Measurements from ENCODE around the gene OTULIN. TPM values are rescaled to one million over a fixed set of nuclear protein-coding genes. Genes with fewer than 3 reads are reported as not detected.
A peak's percentile ranks its signal among the peaks of the same experiment; 100 is the strongest.

OTULIN gene
- total and polyA plus RNA-seq, 2 of the 8 experiments (the other 6 are each of a cell fraction or from before 2014, with no cell fraction given) = 5.2 to 34.8 TPM

DNA sequence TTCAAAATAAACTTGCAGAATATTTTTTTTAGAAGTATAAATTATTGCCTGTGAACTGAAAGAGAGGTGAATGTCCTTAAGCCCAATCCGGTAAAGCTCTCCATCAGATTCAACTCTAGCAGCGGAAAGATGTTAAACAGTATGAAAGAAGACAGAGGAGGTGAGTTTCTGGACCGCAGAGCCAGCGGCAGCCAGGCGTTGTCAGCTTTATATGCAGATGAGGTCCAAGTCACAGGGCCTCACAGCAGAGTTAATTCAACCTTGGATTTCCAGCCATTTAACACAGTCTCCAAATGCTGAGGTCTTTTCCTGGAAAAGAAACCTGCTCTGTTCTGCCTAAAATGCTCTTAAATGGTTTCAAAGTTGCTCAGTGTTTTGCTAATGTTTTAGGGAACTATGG, 75.5 kb downstream of the OTULIN start:
- H4K20me1 ChIP-seq (replicated peaks in 1 of 2; ENCODE audit: control insufficient read depth in 1 of 2, insufficient read depth in 2 of 2, low read length in 2 of 2) = no peaks in the 10 kb centered on the region
- no peak overlapping the region for H4K5ac ChIP-seq (ENCODE audit: insufficient read length, low read depth, low read length)
- H3K18ac ChIP-seq (ENCODE audit: extremely low read depth, low read length) = peak overlapping the region; percentile 22; the same call in 1 of the 2 replicates
- no peak overlapping the region for H3K9ac ChIP-seq (replicated peaks in 1 of 4; ENCODE audit: extremely low read depth in 1 of 4, low read depth in 3 of 4, low read length in 3 of 4)
- ChIA-PET POLR2A (ENCODE audit: partially characterized antibody) (interaction anchor here (0.6 kb wide), 1 partner anchor 454 kb away, joined by 4 read pairs; no protein-coding TSS in a partner anchor), CTCF (ENCODE audit: partially characterized antibody) (interaction anchor here (1.2 to 2.1 kb wide), 2 partner anchors 12 to 13 kb away, joined by 3 to 7 read pairs; no protein-coding TSS in a partner anchor)
- H2BK5ac ChIP-seq (ENCODE audit: low read depth, low read length) = no peak overlapping the region
- no peak overlapping the region for H2AFZ ChIP-seq (ENCODE audit: low read length)
- H3K23me2 ChIP-seq (ENCODE audit: low read depth, low read length) = no peaks in the 10 kb centered on the region
- no peak overlapping the region for H2BK120ac ChIP-seq (replicated peaks; ENCODE audit: low read depth, low read length)
- no peak overlapping the region for H3K23ac ChIP-seq (ENCODE audit: insufficient read length)
- H2AK5ac ChIP-seq (ENCODE audit: low read depth, low read length) = no peak overlapping the region
- no peak overlapping the region for H2BK15ac ChIP-seq (ENCODE audit: low read length)
- 83% methylated on average over 5 of the region's 5 CpGs; no CpG with 5 or more reads in 1 of the 2 experiments for WGBS, 2 experiments (ENCODE audit: extremely low coverage in 1 of 2, insufficient coverage in 1 of 2, insufficient read length in 1 of 2, insufficient replicate concordance in 2 of 2, low coverage in 1 of 2, low lambda C conversion rate in 2 of 2, missing lambda C conversion rate in 1 of 2)
- H4K91ac ChIP-seq (replicated peaks; ENCODE audit: insufficient read length, low read length) = no peak overlapping the region
- peaks cover 0 to 19% (median 9%) of the 10 kb centered on the region in 4 experiments; a peak in 6 of 7 replicates for H3K4me1 ChIP-seq (replicated peaks in 1 of 4; ENCODE audit: control insufficient read depth in 3 of 4, insufficient read depth in 4 of 4, low read length in 3 of 4)
- no peaks in the 10 kb centered on the region for H3K36me3 ChIP-seq (ENCODE audit: control insufficient read depth in 2 of 4, insufficient read depth in 4 of 4, low read length in 3 of 4)
- H3K4me3 ChIP-seq (ENCODE audit: extremely low read depth in 1 of 4, insufficient read depth in 2 of 4, low read depth in 3 of 4, low read length in 4 of 4) = no peak overlapping the region
- H4K8ac ChIP-seq (ENCODE audit: extremely low read depth, insufficient read depth, low read length) = no peak overlapping the region
- H3K79me1 ChIP-seq (ENCODE audit: low read depth, low read length) = no peaks in the 10 kb centered on the region
- H3K14ac ChIP-seq (ENCODE audit: insufficient read length) = no peak overlapping the region
- H3K27ac ChIP-seq (ENCODE audit: low read depth, low read length) = no peak overlapping the region
- FAIRE-seq = no peak
- no peak for TF ChIP-seq ZNF274 (IDR thresholded peaks at IDR 0.05; ENCODE audit: borderline replicate concordance, extremely low read depth, low read length)
- no peak for TF ChIP-seq CBX5 (IDR thresholded peaks at IDR 0.05; ENCODE audit: low read depth, low read length)
- no peak for TF ChIP-seq RNF2 (IDR thresholded peaks at IDR 0.05; ENCODE audit: borderline replicate concordance, low read depth, low read length, missing control alignments, poor library complexity, severe bottlenecking)
- no peak for TF ChIP-seq SUZ12 (IDR thresholded peaks at IDR 0.05; ENCODE audit: low read length)
- TF ChIP-seq TEAD4 (IDR thresholded peaks at IDR 0.05; ENCODE audit: low read depth, low read length) = no peak
- no peak for TF ChIP-seq SIX5 (IDR thresholded peaks at IDR 0.05; ENCODE audit: low read depth, low read length)
- no peak for TF ChIP-seq RAD21 (IDR thresholded peaks at IDR 0.05 in 1 of 2, conservative IDR thresholded peaks at IDR 0.05 in 1 of 2; ENCODE audit: low read depth in 2 of 2, low read length in 2 of 2)
- TF ChIP-seq SP1 (IDR thresholded peaks at IDR 0.05; ENCODE audit: low read depth, low read length) = no peak
- TF ChIP-seq BRCA1 (IDR thresholded peaks at IDR 0.05; ENCODE audit: low read depth, low read length) = no peak
- no peaks in the 10 kb centered on the region for H3K9me3 ChIP-seq (ENCODE audit: insufficient read depth in 2 of 2, low read depth in 1 of 2, low read length in 1 of 2)
- DNase-seq (ENCODE audit: low read depth in 1 of 2, low spot score in 2 of 2) = no peak
- H3K79me2 ChIP-seq (ENCODE audit: control insufficient read depth in 1 of 2, insufficient read depth in 2 of 2, low read length in 2 of 2) = no peaks in the 10 kb centered on the region
- no peak overlapping the region for H2BK20ac ChIP-seq (ENCODE audit: low read length)
- no peak overlapping the region for H2BK12ac ChIP-seq (ENCODE audit: low read depth, low read length)
- no peak overlapping the region for H3K4me2 ChIP-seq (ENCODE audit: insufficient read depth in 1 of 2, low read depth in 2 of 2, low read length in 2 of 2)
- no peaks in the 10 kb centered on the region for H3K27me3 ChIP-seq (replicated peaks in 1 of 4; ENCODE audit: control insufficient read depth in 3 of 4, extremely low read depth in 1 of 4, insufficient read depth in 3 of 4, low read length in 3 of 4)
- H3K56ac ChIP-seq (replicated peaks; ENCODE audit: insufficient read length, low read depth, low read length) = no peak overlapping the region
- no peak overlapping the region for H3K4ac ChIP-seq (replicated peaks; ENCODE audit: insufficient read length, low read depth, low read length)
